ENCODE results near the gene TARS3. TPM values are rescaled to one million over a fixed set of nuclear protein-coding genes. Genes with fewer than 3 reads are reported as not detected.
A peak's percentile ranks its signal among the peaks of the same experiment; 100 is the strongest.

Gene TARS3
- total RNA-seq, 1 experiment from 2014 or later: 9.5 TPM

- peaks cover 6% of the 10 kb centered on the region for H3K27me3 Mint-ChIP-seq (ENCODE audit: low read depth)
- ATAC-seq (no peak), DNase-seq (ENCODE audit: low spot score) (no peak)
- peaks cover 16% of the 10 kb centered on the region for H3K36me3 Mint-ChIP-seq
- H3K27ac Mint-ChIP-seq: no peak overlapping the region
- TF ChIP-seq HMGXB4 (CRISPR knock-in tag; IDR thresholded peaks at IDR 0.05) (no peak), ZNF671 (CRISPR knock-in tag; IDR thresholded peaks at IDR 0.05) (no peak), TCF7 (CRISPR knock-in tag; IDR thresholded peaks at IDR 0.05; ENCODE audit: low read depth) (no peak), TP53 (CRISPR knock-in tag; IDR thresholded peaks at IDR 0.05) (no peak)
- CTCF ChIA-PET: interaction anchor here (1.9 kb wide), 1 partner anchor 436 kb away, joined by 4 read pairs; no protein-coding TSS in a partner anchor
- H3K9me3 Mint-ChIP-seq: no peaks in the 10 kb centered on the region
- H3K4me1 Mint-ChIP-seq: peaks cover 8% of the 10 kb centered on the region; the same call in 1 of the 2 replicates
- POLR2A ChIA-PET: no interaction called here
- peak overlapping the region; percentile 53 for H3K4me3 Mint-ChIP-seq
Measured at GRCh38 chr15:101724675-101725005, 367 bp upstream of the TARS3 start.

- ChIA-PET CTCF (interaction anchor here (0.8 to 1.9 kb wide), 6 partner anchors 12 to 435 kb away, joined by 3 to 5 read pairs (median 4); no protein-coding TSS in a partner anchor), POLR2A (interaction anchor here (0.9 to 1.4 kb wide), 2 partner anchors 69 to 101 kb away, joined by 3 read pairs; no protein-coding TSS in a partner anchor)
- peaks cover 8% of the 10 kb centered on the region; the same call in 1 of the 2 replicates for H3K4me1 Mint-ChIP-seq
- no peaks in the 10 kb centered on the region for H3K9me3 Mint-ChIP-seq
- TF ChIP-seq ZNF396 (CRISPR knock-in tag; IDR thresholded peaks at IDR 0.05; ENCODE audit: borderline replicate concordance): no peak
- TF ChIP-seq IRF1 (CRISPR knock-in tag; IDR thresholded peaks at IDR 0.05): no peak
- TF ChIP-seq TP53 (CRISPR knock-in tag; IDR thresholded peaks at IDR 0.05): no peak
- TF ChIP-seq ETV6 (CRISPR knock-in tag; IDR thresholded peaks at IDR 0.05): no peak
- no peak for TF ChIP-seq ZNF423 (CRISPR knock-in tag; IDR thresholded peaks at IDR 0.05)
- no peak for TF ChIP-seq HMGXB4 (CRISPR knock-in tag; IDR thresholded peaks at IDR 0.05)
- TF ChIP-seq E2F5 (CRISPR knock-in tag; IDR thresholded peaks at IDR 0.05): no peak
- TF ChIP-seq AR (CRISPR knock-in tag; IDR thresholded peaks at IDR 0.05): no peak
- no peak for TF ChIP-seq ZNF138 (CRISPR knock-in tag; conservative IDR thresholded peaks at IDR 0.05)
- TF ChIP-seq USF1 (CRISPR knock-in tag; IDR thresholded peaks at IDR 0.05): no peak
- no peak for TF ChIP-seq ATF3 (CRISPR knock-in tag; conservative IDR thresholded peaks at IDR 0.05)
- TF ChIP-seq CREM (CRISPR knock-in tag; IDR thresholded peaks at IDR 0.05): no peak
- no peak for TF ChIP-seq IRF2 (CRISPR knock-in tag; IDR thresholded peaks at IDR 0.05; ENCODE audit: borderline replicate concordance, low read depth)
- peaks cover 6% of the 10 kb centered on the region for H3K27me3 Mint-ChIP-seq (ENCODE audit: low read depth)
- DNase-seq (ENCODE audit: low spot score): no peak
- peak overlapping the region; percentile 74 for H3K4me3 Mint-ChIP-seq
- ATAC-seq: no peak
- no peak overlapping the region; the same call in 1 of the 2 replicates for H3K27ac Mint-ChIP-seq
- peaks cover 19% of the 10 kb centered on the region for H3K36me3 Mint-ChIP-seq
Measured at GRCh38 chr15:101723171-101723873, 951 bp downstream of the TARS3 start.
